PC-3 (cell line): ENCODE results near the gene LRRC45.

ENCODE experiments used
- EZH2 ChIP-seq: fragments of 300-600 bp; sonication (generic); IDR thresholded peaks from one replicate; pipeline ENCODE4 v1.6.1; 2017; ENCODE audit warnings: antibody characterized with exemption, mild to moderate bottlenecking, low read length; ENCODE audit not compliant: unreplicated experiment
- EZH2phosphoT487 ChIP-seq: fragments of 300-600 bp; sonication (generic); IDR thresholded peaks from 2 replicates; pipeline ENCODE4 v1.6.1; 2018; ENCODE audit warnings: mild to moderate bottlenecking, antibody characterized with exemption, low read length, borderline replicate concordance
- TF ChIP-seq, protein P1 (sequence below): fragments of 300-600 bp; sonication (generic); conservative IDR thresholded peaks from 2 replicates; pipeline ENCODE4 v1.5.1; 2017; ENCODE audit warnings: antibody characterized with exemption, low read depth, mild to moderate bottlenecking, low read length

DNA sequence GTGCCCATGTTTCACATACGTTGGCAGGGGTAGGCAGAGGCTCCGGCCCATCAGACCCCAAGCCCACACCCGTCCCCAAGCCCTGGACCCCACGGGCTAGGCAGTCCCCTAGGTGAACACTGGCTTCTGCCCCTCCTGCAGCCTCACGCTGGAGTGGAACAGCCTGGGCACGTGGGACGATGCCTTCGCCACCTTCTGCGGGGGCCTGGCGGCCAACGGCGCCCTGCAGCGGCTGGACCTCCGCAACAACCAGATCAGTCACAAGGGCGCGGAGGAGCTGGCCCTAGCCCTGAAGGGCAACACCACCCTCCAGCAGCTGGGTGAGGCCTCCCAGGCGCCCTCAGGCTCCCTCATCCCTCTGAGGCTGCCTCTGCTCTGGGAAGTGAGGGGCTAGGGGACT, 1.8 kb downstream of the LRRC45 start:
- TF ChIP-seq EZH2 (no peak), EZH2phosphoT487 (no peak)
- TF ChIP-seq, protein P1, sequence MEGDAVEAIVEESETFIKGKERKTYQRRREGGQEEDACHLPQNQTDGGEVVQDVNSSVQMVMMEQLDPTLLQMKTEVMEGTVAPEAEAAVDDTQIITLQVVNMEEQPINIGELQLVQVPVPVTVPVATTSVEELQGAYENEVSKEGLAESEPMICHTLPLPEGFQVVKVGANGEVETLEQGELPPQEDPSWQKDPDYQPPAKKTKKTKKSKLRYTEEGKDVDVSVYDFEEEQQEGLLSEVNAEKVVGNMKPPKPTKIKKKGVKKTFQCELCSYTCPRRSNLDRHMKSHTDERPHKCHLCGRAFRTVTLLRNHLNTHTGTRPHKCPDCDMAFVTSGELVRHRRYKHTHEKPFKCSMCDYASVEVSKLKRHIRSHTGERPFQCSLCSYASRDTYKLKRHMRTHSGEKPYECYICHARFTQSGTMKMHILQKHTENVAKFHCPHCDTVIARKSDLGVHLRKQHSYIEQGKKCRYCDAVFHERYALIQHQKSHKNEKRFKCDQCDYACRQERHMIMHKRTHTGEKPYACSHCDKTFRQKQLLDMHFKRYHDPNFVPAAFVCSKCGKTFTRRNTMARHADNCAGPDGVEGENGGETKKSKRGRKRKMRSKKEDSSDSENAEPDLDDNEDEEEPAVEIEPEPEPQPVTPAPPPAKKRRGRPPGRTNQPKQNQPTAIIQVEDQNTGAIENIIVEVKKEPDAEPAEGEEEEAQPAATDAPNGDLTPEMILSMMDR = no peak
